ENCODE results near the gene FAM240A.

FAM240A gene

DNA sequence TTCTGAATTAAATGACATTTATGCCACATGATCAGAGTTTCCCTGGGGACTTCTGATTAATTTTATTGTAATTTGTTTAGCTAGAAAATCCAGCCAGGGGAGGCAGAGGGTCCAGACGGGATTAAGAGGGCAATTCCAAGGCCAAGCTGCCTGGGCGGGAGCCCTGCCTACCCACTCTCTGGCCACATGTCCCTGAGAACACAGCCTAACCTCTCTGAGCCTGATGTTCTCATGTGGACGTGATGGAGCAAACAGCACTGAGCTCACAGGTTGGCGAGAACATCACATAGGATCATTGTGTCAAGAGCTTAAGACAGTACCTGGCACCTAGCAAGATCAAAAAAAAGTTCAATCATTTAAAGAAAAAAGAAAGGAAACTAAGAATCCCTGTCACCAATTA, 47.2 kb upstream of the FAM240A start:
- TF ChIP-seq ZNF70 (CRISPR knock-in tag; IDR thresholded peaks at IDR 0.05), result no peak
- TF ChIP-seq RARB (CRISPR knock-in tag; IDR thresholded peaks at IDR 0.05), result no peak
- TF ChIP-seq, protein P1, sequence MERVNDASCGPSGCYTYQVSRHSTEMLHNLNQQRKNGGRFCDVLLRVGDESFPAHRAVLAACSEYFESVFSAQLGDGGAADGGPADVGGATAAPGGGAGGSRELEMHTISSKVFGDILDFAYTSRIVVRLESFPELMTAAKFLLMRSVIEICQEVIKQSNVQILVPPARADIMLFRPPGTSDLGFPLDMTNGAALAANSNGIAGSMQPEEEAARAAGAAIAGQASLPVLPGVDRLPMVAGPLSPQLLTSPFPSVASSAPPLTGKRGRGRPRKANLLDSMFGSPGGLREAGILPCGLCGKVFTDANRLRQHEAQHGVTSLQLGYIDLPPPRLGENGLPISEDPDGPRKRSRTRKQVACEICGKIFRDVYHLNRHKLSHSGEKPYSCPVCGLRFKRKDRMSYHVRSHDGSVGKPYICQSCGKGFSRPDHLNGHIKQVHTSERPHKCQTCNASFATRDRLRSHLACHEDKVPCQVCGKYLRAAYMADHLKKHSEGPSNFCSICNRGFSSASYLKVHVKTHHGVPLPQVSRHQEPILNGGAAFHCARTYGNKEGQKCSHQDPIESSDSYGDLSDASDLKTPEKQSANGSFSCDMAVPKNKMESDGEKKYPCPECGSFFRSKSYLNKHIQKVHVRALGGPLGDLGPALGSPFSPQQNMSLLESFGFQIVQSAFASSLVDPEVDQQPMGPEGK (CRISPR knock-in tag; IDR thresholded peaks at IDR 0.05; ENCODE audit: borderline replicate concordance), result no peak
- no peak for TF ChIP-seq OSR1 (CRISPR knock-in tag; IDR thresholded peaks at IDR 0.05)
- no peak for ATAC-seq

DNA sequence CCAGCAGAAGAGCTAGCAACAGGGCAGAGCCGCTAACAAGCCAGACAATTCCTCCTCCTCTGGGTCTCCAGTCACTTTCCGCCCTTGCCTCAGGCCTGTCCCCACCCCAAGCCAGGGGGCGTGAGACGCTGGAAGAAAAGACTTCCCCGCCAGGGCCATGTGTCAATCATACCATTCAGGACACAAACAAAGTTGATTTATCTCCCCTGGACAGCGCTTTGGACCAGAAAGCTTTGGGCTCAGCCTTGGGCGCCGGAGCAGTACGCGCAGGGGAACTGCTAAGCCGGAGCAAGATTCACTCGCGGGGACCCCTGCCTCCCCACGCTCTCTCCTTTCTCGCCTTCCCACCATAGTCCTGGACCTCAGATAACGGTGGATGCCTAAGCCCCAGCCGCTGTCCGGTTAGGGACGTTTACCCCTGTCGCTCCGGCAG, 46.7 kb upstream of the FAM240A start:
- TF ChIP-seq OSR1 (CRISPR knock-in tag; IDR thresholded peaks at IDR 0.05) (no peak), ZNF565 (CRISPR knock-in tag; conservative IDR thresholded peaks at IDR 0.05; ENCODE audit: low read depth) (no peak), ZC3H10 (CRISPR knock-in tag; IDR thresholded peaks at IDR 0.05) (no peak), GLIS3 (CRISPR knock-in tag; IDR thresholded peaks at IDR 0.05) (no peak), TOX (CRISPR knock-in tag; IDR thresholded peaks at IDR 0.05; ENCODE audit: borderline replicate concordance) (no peak), RARB (CRISPR knock-in tag; IDR thresholded peaks at IDR 0.05) (no peak), ESRRG (CRISPR knock-in tag; IDR thresholded peaks at IDR 0.05) (no peak), ZNF70 (CRISPR knock-in tag; IDR thresholded peaks at IDR 0.05) (no peak), CSDC2 (CRISPR knock-in tag; IDR thresholded peaks at IDR 0.05) (no peak), ZFP30 (CRISPR knock-in tag; IDR thresholded peaks at IDR 0.05) (no peak)
- TF ChIP-seq, protein P2, sequence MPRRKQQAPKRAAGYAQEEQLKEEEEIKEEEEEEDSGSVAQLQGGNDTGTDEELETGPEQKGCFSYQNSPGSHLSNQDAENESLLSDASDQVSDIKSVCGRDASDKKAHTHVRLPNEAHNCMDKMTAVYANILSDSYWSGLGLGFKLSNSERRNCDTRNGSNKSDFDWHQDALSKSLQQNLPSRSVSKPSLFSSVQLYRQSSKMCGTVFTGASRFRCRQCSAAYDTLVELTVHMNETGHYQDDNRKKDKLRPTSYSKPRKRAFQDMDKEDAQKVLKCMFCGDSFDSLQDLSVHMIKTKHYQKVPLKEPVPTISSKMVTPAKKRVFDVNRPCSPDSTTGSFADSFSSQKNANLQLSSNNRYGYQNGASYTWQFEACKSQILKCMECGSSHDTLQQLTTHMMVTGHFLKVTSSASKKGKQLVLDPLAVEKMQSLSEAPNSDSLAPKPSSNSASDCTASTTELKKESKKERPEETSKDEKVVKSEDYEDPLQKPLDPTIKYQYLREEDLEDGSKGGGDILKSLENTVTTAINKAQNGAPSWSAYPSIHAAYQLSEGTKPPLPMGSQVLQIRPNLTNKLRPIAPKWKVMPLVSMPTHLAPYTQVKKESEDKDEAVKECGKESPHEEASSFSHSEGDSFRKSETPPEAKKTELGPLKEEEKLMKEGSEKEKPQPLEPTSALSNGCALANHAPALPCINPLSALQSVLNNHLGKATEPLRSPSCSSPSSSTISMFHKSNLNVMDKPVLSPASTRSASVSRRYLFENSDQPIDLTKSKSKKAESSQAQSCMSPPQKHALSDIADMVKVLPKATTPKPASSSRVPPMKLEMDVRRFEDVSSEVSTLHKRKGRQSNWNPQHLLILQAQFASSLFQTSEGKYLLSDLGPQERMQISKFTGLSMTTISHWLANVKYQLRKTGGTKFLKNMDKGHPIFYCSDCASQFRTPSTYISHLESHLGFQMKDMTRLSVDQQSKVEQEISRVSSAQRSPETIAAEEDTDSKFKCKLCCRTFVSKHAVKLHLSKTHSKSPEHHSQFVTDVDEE (CRISPR knock-in tag; IDR thresholded peaks at IDR 0.05), result no peak
- TF ChIP-seq, protein P1 (CRISPR knock-in tag; IDR thresholded peaks at IDR 0.05; ENCODE audit: borderline replicate concordance), result no peak
- TF ChIP-seq, protein P3, sequence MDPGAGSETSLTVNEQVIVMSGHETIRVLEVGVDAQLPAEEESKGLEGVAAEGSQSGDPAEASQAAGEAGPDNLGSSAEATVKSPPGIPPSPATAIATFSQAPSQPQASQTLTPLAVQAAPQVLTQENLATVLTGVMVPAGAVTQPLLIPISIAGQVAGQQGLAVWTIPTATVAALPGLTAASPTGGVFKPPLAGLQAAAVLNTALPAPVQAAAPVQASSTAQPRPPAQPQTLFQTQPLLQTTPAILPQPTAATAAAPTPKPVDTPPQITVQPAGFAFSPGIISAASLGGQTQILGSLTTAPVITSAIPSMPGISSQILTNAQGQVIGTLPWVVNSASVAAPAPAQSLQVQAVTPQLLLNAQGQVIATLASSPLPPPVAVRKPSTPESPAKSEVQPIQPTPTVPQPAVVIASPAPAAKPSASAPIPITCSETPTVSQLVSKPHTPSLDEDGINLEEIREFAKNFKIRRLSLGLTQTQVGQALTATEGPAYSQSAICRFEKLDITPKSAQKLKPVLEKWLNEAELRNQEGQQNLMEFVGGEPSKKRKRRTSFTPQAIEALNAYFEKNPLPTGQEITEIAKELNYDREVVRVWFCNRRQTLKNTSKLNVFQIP (CRISPR knock-in tag; IDR thresholded peaks at IDR 0.05; ENCODE audit: borderline replicate concordance, low read depth), result no peak
- no peak for ATAC-seq

DNA sequence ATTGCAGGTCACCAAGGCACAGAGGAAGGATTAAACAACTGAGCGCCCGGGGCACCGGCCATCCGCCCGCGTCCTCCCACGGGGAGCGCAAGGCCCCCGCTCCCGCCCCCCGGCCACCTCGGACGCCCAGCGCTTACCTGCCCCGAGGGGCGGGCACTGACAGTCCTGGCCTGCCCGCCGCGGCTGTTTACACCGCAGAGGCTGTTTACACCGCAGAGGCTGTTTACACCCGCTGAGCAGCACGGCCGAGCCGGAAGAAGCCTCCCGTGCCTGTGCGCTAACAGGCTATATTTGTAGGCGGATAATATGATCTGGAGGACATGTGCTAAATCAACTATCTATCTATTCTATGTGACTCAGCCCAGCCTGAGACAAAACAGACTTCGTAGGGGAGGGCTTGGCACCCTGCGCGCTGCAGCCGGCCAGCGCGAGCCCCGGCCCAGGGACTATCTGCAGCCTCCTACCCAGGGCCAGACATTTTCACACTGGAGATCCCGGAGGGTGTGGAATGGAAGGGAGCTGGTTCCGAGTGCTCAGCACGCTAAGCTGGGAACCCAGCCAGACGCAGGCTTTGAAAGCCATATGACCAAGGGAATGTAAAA, 46.2 kb upstream of the FAM240A start, which contains the start of gene LRRC2:
LRRC2 (minus strand) TSS at position 263 of the 602 bp plus-strand sequence. CDS start 14,711 bp downstream, outside the sequence.
- TF ChIP-seq ZFP30 (CRISPR knock-in tag; IDR thresholded peaks at IDR 0.05) (peak; percentile 8; the same call in 1 of the 2 replicates), TCF4 (CRISPR knock-in tag; IDR thresholded peaks at IDR 0.05; ENCODE audit: borderline replicate concordance) (peak; percentile 85), TOX (CRISPR knock-in tag; IDR thresholded peaks at IDR 0.05; ENCODE audit: borderline replicate concordance) (no peak), SNAI2 (CRISPR knock-in tag; IDR thresholded peaks at IDR 0.05) (no peak), ISL1 (CRISPR knock-in tag; IDR thresholded peaks at IDR 0.05) (peak; percentile 47), OSR1 (CRISPR knock-in tag; IDR thresholded peaks at IDR 0.05) (no peak), CSDC2 (CRISPR knock-in tag; IDR thresholded peaks at IDR 0.05) (no peak), GLIS3 (CRISPR knock-in tag; IDR thresholded peaks at IDR 0.05) (no peak)
- TF ChIP-seq, protein P2 (CRISPR knock-in tag; IDR thresholded peaks at IDR 0.05), result peak; percentile 52; the same call in 1 of the 2 replicates
- TF ChIP-seq, protein P1 (CRISPR knock-in tag; IDR thresholded peaks at IDR 0.05; ENCODE audit: borderline replicate concordance), result peak; percentile 74; the same call in 1 of the 2 replicates
- TF ChIP-seq, protein P3 (CRISPR knock-in tag; IDR thresholded peaks at IDR 0.05; ENCODE audit: borderline replicate concordance, low read depth), result no peak
- ATAC-seq, result peak; percentile 94
